ENCODE measurements around the gene AAMP. TPM values are rescaled to one million over a fixed set of nuclear protein-coding genes. Genes with fewer than 3 reads are reported as not detected.

Gene AAMP
- total and polyA plus RNA-seq, 10 donors: 54.1 to 93.8 (median 62.5) TPM

- Histone ChIP-seq H3K4me1 (peaks cover 10 to 44% (median 29%) of the 10 kb centered on the region in 6 donors), H3K9me3 (no peaks in the 10 kb centered on the region), H3K27ac (no peak overlapping the region), H3K27me3 (replicated peaks in 1 of 7) (no peaks in the 10 kb centered on the region), H3K36me3 (no peaks in the 10 kb centered on the region), H3K4me3 (no peak overlapping the region)
- intact Hi-C loops (cut with DNase I; ENCODE audit: low total_unique reads): loop anchor here (10.0 kb wide), 1 partner anchor 99 kb away; the partner anchor contains the start of gene CTDSP1
- TF ChIP-seq, protein P1, sequence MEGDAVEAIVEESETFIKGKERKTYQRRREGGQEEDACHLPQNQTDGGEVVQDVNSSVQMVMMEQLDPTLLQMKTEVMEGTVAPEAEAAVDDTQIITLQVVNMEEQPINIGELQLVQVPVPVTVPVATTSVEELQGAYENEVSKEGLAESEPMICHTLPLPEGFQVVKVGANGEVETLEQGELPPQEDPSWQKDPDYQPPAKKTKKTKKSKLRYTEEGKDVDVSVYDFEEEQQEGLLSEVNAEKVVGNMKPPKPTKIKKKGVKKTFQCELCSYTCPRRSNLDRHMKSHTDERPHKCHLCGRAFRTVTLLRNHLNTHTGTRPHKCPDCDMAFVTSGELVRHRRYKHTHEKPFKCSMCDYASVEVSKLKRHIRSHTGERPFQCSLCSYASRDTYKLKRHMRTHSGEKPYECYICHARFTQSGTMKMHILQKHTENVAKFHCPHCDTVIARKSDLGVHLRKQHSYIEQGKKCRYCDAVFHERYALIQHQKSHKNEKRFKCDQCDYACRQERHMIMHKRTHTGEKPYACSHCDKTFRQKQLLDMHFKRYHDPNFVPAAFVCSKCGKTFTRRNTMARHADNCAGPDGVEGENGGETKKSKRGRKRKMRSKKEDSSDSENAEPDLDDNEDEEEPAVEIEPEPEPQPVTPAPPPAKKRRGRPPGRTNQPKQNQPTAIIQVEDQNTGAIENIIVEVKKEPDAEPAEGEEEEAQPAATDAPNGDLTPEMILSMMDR (IDR thresholded peaks at IDR 0.05 in 8 of 11, conservative IDR thresholded peaks at IDR 0.05 in 3 of 11): no peak
- TF ChIP-seq POLR2A (IDR thresholded peaks at IDR 0.05) (no peak), POLR2AphosphoS5 (IDR thresholded peaks at IDR 0.05) (no peak)
- WGBS, 5 donors: 84 to 90% (median 87%) methylated on average over 1 of the region's 1 CpG
- no peak for DNase-seq
Measured at GRCh38 chr2:218296200-218296599, 26.3 kb upstream of the AAMP start.

GRCh38 chr2:218295029-218295428, 25.1 kb upstream of the AAMP start:
- H3K27ac ChIP-seq: peak overlapping the region in 2 of 8 donors; percentile 10 to 96
- peaks cover 21 to 51% (median 38%) of the 10 kb centered on the region in 6 donors for H3K4me1 ChIP-seq
- H3K36me3 ChIP-seq: no peaks in the 10 kb centered on the region
- H3K4me3 ChIP-seq: no peak overlapping the region
- no peak for TF ChIP-seq POLR2A (IDR thresholded peaks at IDR 0.05)
- TF ChIP-seq, protein P1 (IDR thresholded peaks at IDR 0.05 in 8 of 11, conservative IDR thresholded peaks at IDR 0.05 in 3 of 11): no peak
- TF ChIP-seq POLR2AphosphoS5 (IDR thresholded peaks at IDR 0.05): no peak
- intact Hi-C loops (cut with DNase I; ENCODE audit: low total_unique reads): loop anchor here (10.0 kb wide), 1 partner anchor 100 kb away; the partner anchor contains the start of gene CTDSP1
- 74 to 84% (median 79%) methylated on average over 7 of the region's 7 CpGs for WGBS, 5 donors
- H3K9me3 ChIP-seq: no peaks in the 10 kb centered on the region
- no peaks in the 10 kb centered on the region for H3K27me3 ChIP-seq (replicated peaks in 1 of 7)
- no peak for DNase-seq

DNA sequence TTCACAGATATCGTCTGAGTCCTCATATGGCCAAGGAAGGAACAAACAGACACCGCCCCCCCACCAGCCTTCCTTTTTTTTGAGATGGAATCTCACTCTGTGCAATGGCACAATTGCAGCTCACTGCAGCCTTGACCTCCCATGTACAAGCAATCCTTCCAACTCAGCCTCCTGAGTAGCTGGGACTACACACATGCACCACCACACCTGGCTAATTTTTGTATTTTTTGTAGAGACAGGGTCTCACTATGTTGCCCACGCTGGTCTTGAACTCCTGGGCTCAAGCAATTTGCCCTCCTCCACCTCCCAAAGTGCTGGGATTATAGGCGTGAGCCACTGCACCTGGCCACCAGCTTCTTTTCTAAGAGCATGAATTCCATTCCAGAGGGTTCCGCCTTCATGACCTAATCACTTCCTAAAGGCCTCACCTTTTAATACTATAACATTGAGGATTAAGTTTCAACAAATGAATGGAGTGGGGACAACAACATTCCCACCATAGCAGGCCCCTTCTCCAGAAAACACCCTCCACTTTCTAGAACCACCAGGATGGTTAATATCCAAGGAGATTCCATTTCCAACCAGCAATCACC, 24.6 kb upstream of the AAMP start:
- Histone ChIP-seq H3K4me1 (peaks cover 26 to 56% (median 43%) of the 10 kb centered on the region in 6 donors), H3K9me3 (no peaks in the 10 kb centered on the region), H3K27me3 (replicated peaks in 1 of 7) (no peaks in the 10 kb centered on the region), H3K27ac (peak overlapping the region in 4 of 8 donors; percentile 10 to 96 (median 54)), H3K4me3 (no peak overlapping the region), H3K36me3 (no peaks in the 10 kb centered on the region)
- WGBS, 5 donors: 69 to 92% (median 77%) methylated on average over 5 of the region's 5 CpGs
- TF ChIP-seq, protein P1 (IDR thresholded peaks at IDR 0.05 in 8 of 11, conservative IDR thresholded peaks at IDR 0.05 in 3 of 11): no peak
- TF ChIP-seq POLR2A (IDR thresholded peaks at IDR 0.05) (no peak), POLR2AphosphoS5 (IDR thresholded peaks at IDR 0.05) (no peak)
- intact Hi-C loops (cut with DNase I; ENCODE audit: low total_unique reads): loop anchor here (10.0 kb wide), 1 partner anchor 100 kb away; the partner anchor contains the start of gene CTDSP1
- no peak for DNase-seq

GRCh38 chr2:218293715-218294429, 23.9 kb upstream of the AAMP start:
- Histone ChIP-seq H3K4me3 (no peak overlapping the region), H3K27ac (peak overlapping the region in 6 of 8 donors; percentile 93 to 98 (median 96)), H3K27me3 (replicated peaks in 1 of 7) (no peaks in the 10 kb centered on the region), H3K9me3 (no peaks in the 10 kb centered on the region), H3K4me1 (peaks cover 31 to 63% (median 49%) of the 10 kb centered on the region in 6 donors), H3K36me3 (no peaks in the 10 kb centered on the region)
- no peak for DNase-seq
- 51 to 69% (median 65%) methylated on average over 5 of the region's 5 CpGs for WGBS, 5 donors
- TF ChIP-seq, protein P1 (IDR thresholded peaks at IDR 0.05 in 8 of 11, conservative IDR thresholded peaks at IDR 0.05 in 3 of 11): no peak
- TF ChIP-seq POLR2AphosphoS5 (IDR thresholded peaks at IDR 0.05) (no peak), POLR2A (IDR thresholded peaks at IDR 0.05) (no peak)
- intact Hi-C loops (cut with DNase I; ENCODE audit: low total_unique reads): loop anchor here (10.0 kb wide), 1 partner anchor 101 kb away; the partner anchor contains the start of gene CTDSP1

All from spleen (tissue), 11 donors.